GM20000 (cell line): Measurements from ENCODE around the gene CCBE1.

Experiments
- DNase-seq: peaks from one replicate; pipeline ENCODE4 v3.0.0; 2012; ENCODE audit warnings: low spot score
- TF ChIP-seq, protein P1 (sequence below): IDR thresholded peaks from 2 replicates; pipeline ENCODE4 v1.5.1; 2012; ENCODE audit warnings: mild to moderate bottlenecking, control low read depth; ENCODE audit errors: extremely low read depth, missing control alignments

CCBE1 gene

DNA sequence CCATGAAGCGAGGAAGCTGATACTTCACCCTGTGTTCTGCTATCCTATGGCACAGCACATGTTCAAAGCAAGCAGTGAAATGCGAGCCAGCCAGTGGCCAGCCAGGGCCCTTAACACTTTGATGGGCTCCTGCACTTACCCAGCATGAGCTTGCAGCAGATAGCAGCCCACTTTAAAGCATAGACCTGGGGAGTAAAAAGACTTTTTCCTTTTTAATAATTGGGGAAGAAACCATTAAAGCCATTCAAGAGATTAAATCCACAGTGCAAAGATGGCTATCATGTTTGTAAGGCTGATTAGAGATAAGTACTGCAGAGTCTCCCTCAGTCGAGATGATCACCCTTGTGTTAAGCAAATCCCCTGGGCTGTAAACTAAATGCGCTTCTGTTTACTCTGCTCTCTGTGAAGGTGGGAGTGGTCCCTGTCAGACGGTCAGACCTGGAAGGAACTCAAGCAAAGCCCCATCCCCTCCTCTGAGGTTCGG is 15.7 kb downstream of the CCBE1 start:
- DNase-seq: no peak
- TF ChIP-seq, protein P1, sequence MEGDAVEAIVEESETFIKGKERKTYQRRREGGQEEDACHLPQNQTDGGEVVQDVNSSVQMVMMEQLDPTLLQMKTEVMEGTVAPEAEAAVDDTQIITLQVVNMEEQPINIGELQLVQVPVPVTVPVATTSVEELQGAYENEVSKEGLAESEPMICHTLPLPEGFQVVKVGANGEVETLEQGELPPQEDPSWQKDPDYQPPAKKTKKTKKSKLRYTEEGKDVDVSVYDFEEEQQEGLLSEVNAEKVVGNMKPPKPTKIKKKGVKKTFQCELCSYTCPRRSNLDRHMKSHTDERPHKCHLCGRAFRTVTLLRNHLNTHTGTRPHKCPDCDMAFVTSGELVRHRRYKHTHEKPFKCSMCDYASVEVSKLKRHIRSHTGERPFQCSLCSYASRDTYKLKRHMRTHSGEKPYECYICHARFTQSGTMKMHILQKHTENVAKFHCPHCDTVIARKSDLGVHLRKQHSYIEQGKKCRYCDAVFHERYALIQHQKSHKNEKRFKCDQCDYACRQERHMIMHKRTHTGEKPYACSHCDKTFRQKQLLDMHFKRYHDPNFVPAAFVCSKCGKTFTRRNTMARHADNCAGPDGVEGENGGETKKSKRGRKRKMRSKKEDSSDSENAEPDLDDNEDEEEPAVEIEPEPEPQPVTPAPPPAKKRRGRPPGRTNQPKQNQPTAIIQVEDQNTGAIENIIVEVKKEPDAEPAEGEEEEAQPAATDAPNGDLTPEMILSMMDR: no peak

DNA sequence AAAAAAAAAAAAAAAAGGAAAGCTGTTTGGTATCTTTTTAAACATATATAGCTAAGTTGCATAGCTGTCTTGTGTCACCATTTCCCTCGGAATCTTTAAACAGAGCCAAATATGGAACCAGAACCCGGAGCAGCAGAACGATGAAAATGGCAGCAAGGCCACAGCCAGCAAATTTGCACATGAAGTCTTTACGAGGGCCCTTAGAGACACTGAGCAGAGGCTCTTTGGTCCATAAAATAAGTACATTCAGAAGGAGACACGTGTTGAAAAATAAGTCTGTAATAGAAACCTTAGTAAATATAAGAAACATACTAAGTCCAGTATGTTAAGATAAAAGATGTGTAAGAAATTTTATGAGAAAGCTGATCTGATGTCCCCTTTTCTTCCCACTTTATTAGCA is 16.2 kb downstream of the CCBE1 start:
- no peak for DNase-seq
- TF ChIP-seq, protein P1: no peak

DNA sequence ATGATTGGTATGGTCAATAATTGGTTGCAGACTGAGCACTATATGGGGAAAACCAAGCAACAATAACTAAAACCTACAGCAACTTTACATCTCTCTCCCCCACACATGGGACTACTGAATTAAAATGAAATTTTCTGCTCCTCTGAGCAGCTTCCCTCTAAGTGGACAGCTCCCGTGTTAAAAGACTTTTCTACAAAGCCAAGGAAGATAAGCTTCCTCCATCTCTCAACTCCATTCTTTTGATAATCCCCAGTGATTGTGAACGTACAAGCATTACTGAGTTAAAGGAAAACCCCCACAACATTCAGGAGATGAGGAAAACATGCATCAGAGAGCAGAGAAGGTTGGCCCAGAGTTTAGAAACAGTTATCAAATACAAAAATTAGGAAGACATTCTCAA is 21.9 kb downstream of the CCBE1 start:
- TF ChIP-seq, protein P1: no peak
- DNase-seq: no peak

DNA sequence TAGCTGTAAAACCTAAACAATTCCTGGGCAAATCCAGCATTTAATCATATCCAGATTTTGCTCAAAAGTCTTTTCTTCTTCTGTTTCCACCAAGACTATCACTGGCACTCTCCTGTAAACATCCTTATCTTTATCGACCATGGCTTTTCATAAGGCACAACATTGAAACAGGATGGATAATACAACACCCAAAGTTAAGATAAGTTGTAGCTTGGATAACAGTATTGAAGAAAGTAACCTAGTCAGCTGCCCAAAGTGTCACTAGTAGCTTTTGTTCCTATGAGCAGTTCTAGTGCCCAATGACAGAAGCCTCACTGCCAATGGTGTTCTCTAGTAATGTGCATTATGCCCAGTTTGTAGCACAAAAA is 22.3 kb downstream of the CCBE1 start:
- TF ChIP-seq, protein P1: no peak
- no peak for DNase-seq

DNA sequence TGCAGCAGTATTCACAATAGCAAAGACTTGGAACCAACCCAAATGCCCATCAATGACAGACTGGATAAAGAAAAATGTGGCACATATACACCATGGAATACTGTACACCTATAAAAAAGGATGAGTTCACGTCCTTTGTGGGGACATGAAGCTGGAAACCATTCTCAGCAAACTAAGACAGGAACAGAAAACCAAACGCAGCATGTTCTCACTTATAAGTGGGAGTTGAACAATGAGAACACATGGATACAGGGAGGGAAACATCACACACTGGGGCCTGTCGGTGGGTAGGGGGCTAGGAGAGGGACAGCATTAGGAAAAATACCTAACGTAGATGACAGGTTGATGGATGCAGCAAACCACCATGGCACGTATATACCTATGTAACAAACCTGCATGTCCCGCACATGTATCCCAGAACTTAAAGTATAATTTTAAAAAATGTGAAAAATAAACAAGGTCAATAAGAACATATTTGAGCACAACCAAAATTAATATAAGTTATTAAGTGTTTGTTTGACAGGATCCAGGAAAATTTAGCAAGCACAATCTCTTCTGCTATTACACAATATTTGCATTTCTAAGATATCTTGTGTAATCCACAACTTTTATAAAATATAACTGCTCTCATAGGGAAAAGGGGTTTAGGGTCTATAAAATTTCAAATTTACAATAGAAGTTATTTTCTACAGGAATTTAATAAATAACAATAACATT is 22.9 kb downstream of the CCBE1 start:
- no peak for DNase-seq
- TF ChIP-seq, protein P1: no peak

DNA sequence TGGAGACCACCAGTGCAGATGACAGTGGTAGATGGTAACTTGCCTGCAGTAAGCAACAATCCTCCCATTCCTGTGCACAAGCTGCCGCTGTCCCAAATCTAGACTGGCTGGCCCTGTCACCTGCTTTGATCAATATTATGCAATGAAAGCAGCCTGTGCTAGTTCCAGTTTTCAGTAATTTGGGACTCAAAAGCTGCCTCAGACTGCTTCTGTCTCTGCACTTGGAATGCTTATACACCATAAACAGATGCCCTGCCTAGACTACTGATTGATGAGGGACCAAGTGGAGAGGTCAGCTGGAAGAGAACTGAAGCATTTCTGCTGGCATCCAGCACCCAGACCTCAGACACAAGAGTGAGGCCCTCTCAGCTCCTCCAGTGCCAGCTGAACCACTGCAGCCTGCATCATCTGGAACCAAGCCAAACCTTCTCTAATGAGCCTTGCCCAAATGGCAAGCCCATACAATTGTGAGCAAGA is 24.9 kb downstream of the CCBE1 start:
- TF ChIP-seq, protein P1: no peak
- no peak for DNase-seq

DNA sequence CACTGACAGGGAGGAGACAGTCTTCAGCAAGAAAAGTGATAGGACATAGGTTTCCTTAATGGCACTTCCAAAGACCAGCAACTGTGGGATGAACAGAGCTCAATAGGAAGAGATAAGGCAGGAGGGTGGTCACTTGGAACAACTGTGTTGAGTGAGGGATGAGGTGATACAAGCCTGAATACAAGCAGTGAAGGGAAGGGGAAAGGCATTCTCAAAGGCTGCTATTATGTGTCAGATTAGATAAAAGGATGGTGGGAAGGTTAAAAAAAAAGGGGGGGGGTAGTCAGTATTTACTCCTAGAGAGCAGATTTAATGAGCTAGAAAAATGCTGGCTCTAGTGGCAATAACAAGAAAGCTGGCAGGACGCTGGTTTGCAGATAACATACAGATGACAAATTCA is 25.7 kb downstream of the CCBE1 start:
- TF ChIP-seq, protein P1: no peak
- no peak for DNase-seq
